ENCODE data around the gene LIN9.

DNA sequence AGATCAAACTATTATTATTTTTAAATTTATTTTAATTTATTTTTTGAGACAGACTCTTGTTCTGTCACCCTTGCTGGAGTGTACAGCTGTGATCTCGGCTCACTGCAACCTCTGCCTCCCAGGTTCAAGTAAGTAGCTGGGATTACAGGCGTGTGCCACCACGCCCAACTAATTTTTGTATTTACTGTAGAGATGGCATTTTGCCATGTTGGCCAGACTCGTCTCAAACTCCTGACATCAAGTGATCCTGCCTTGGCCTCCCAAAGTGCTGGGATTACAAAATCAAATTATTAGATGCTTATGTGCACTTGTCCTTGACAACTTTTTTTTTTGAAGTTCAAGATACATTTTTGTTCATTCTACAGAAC lies 15.4 kb downstream of the LIN9 start:
- TF ChIP-seq, protein P1, sequence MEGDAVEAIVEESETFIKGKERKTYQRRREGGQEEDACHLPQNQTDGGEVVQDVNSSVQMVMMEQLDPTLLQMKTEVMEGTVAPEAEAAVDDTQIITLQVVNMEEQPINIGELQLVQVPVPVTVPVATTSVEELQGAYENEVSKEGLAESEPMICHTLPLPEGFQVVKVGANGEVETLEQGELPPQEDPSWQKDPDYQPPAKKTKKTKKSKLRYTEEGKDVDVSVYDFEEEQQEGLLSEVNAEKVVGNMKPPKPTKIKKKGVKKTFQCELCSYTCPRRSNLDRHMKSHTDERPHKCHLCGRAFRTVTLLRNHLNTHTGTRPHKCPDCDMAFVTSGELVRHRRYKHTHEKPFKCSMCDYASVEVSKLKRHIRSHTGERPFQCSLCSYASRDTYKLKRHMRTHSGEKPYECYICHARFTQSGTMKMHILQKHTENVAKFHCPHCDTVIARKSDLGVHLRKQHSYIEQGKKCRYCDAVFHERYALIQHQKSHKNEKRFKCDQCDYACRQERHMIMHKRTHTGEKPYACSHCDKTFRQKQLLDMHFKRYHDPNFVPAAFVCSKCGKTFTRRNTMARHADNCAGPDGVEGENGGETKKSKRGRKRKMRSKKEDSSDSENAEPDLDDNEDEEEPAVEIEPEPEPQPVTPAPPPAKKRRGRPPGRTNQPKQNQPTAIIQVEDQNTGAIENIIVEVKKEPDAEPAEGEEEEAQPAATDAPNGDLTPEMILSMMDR (IDR thresholded peaks at IDR 0.05; ENCODE audit: low read depth, low read length, poor library complexity, severe bottlenecking), result no peak
- TF ChIP-seq EZH2phosphoT487 (IDR thresholded peaks at IDR 0.05; ENCODE audit: borderline replicate concordance, low read length), result no peak
